WERI-Rb-1 (cell line): ENCODE data around the gene ARHGAP26.

ENCODE experiments used
- DNase-seq: peaks from one replicate; pipeline ENCODE4 v3.0.0-alpha.2; 2020
- H3K27ac ChIP-seq: fragments of 250-450 bp; sonication (Bioruptor Pico); 2 replicates; pipeline ENCODE4 v1.5.1; 2020; ENCODE audit warnings: mild to moderate bottlenecking, moderate library complexity
- H3K27me3 ChIP-seq: fragments of 250-450 bp; sonication (Bioruptor Pico); 2 replicates; pipeline ENCODE4 v1.5.1; 2021; ENCODE audit warnings: mild to moderate bottlenecking, low read depth, moderate library complexity; ENCODE audit not compliant: insufficient read depth, severe bottlenecking
- H3K36me3 ChIP-seq: fragments of 250-450 bp; sonication (Bioruptor Pico); 2 replicates; pipeline ENCODE4 v1.5.1; 2020; ENCODE audit warnings: mild to moderate bottlenecking, moderate library complexity
- H3K4me3 ChIP-seq: 2 replicates; pipeline ENCODE4 v1.5.1; 2011; ENCODE audit warnings: low read depth, mild to moderate bottlenecking, control low read depth, low read length
- H3K9me3 ChIP-seq: fragments of 250-450 bp; sonication (Bioruptor Pico); 2 replicates; pipeline ENCODE4 v1.5.1; 2021; ENCODE audit warnings: mild to moderate bottlenecking, moderate library complexity; ENCODE audit not compliant: severe bottlenecking
- TF ChIP-seq, protein P1 (sequence below): IDR thresholded peaks from 2 replicates; pipeline ENCODE4 v1.5.1; 2011; ENCODE audit warnings: low read depth, mild to moderate bottlenecking, control low read depth, inconsistent platforms, low read length

ARHGAP26 gene

DNA sequence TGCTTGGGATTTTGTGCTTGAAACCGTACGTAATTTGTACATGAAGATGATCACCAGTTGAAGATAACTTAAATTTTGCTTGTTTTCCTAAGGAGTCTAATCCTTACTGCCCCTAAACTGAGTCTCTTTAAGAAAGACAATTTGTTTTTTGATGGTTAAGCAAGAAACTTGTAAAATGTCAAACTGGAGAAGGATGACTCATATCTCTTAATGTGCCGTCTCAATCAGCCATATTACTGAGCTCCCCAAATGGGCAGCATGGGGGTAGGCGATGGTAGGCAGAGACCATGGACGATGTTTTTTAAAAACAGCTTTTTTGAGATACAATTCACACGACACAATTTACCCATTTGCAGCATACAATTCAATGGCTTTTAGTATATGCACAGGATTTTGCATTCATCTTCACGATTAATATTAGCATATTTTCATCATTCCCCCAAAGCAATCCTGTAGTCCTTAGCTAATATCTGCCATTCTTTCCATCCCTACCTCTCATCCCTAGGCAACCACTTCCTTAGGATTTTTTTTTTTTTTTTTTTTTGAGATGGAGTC lies 14.3 kb downstream of the ARHGAP26 start:
- H3K36me3 ChIP-seq, result no peaks in the 10 kb centered on the region
- no peak overlapping the region for H3K4me3 ChIP-seq
- no peaks in the 10 kb centered on the region for H3K27me3 ChIP-seq
- TF ChIP-seq, protein P1, sequence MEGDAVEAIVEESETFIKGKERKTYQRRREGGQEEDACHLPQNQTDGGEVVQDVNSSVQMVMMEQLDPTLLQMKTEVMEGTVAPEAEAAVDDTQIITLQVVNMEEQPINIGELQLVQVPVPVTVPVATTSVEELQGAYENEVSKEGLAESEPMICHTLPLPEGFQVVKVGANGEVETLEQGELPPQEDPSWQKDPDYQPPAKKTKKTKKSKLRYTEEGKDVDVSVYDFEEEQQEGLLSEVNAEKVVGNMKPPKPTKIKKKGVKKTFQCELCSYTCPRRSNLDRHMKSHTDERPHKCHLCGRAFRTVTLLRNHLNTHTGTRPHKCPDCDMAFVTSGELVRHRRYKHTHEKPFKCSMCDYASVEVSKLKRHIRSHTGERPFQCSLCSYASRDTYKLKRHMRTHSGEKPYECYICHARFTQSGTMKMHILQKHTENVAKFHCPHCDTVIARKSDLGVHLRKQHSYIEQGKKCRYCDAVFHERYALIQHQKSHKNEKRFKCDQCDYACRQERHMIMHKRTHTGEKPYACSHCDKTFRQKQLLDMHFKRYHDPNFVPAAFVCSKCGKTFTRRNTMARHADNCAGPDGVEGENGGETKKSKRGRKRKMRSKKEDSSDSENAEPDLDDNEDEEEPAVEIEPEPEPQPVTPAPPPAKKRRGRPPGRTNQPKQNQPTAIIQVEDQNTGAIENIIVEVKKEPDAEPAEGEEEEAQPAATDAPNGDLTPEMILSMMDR, result no peak
- H3K27ac ChIP-seq, result no peak overlapping the region
- DNase-seq, result no peak
- H3K9me3 ChIP-seq, result no peaks in the 10 kb centered on the region

DNA sequence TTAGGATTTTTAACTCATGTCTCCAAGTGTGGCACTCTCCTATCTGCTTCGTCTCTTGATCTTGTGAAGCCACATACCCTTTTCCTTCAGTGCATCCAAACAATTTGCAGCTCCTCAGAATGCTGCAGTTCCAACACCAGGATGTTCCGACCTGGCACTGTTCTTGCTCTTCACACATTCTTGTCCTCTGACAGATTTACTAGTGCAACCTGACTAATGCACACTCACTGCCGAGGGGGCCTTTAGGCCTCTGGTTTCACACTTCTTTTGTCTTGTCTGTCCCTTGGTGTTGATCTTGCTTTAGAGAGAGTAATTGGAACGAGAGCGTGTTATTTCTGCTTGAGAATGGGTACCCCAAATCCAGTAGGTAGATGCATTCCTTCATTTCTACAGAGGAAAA lies 15.0 kb downstream of the ARHGAP26 start:
- TF ChIP-seq, protein P1, result no peak
- Histone ChIP-seq H3K27me3 (no peaks in the 10 kb centered on the region), H3K9me3 (no peaks in the 10 kb centered on the region), H3K36me3 (no peaks in the 10 kb centered on the region), H3K27ac (no peak overlapping the region), H3K4me3 (no peak overlapping the region)
- no peak for DNase-seq

DNA sequence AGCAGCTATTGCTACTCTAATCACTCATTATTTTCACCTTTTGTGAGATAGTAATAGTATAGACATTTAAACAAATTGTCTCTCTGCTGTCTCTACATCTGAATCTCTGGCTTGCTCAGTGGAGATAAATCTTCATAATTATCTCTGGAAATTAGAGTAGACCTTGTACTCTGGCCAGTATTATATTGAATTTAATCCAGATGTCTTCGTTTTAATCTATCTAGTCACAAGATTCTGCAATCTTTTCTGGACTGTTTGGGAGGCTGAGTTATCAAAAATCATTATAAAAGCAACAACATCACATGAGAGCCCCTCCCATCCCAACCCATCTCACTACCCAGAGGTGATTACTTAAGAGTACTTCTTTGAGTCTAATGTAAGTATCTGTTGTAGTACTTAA lies 19.0 kb downstream of the ARHGAP26 start:
- Histone ChIP-seq H3K27ac (no peak overlapping the region), H3K4me3 (no peak overlapping the region), H3K9me3 (no peaks in the 10 kb centered on the region), H3K27me3 (no peaks in the 10 kb centered on the region), H3K36me3 (no peaks in the 10 kb centered on the region)
- no peak for DNase-seq
- TF ChIP-seq, protein P1, result no peak

DNA sequence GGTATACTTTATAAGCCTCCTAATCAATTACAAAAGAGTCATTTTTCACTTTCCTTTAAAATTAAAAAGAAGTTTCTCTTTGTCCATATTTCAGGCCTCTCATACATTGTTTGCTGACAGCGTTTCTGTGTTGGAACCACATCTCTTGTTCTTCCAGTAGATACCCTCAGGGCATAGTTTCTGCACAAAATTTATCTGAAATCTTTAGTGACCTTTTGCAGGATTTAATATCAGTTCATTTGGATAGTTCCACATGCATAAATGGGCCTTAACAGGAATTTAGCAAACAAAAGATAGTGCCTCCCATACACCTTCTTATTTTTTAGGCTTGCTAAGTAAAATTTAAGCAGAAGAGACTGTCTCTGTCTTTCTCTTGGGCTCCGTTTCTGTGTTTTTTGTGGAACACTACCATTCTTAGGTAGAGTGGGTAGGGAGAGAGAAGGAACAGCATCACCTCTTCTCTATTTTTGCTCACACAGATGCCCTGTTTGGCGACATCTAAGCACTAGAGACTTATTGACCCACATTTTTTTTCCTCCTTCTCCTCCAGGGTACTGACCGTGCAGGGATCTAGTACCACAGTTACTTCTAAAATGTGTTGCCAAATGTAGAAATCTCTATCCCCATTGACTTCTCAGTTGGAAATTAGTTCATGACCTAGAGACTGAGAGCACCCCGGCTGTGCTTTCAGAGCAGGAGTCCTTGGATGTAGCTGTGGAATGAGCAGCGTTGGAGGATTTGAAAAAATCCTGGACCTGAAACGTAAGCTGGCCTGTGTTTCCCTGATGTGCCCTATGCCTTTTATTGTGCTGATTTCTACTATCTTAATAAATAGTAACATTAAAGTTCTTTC lies 22.1 kb downstream of the ARHGAP26 start:
- Histone ChIP-seq H3K27me3 (no peaks in the 10 kb centered on the region), H3K4me3 (no peak overlapping the region), H3K36me3 (no peaks in the 10 kb centered on the region), H3K9me3 (no peaks in the 10 kb centered on the region), H3K27ac (no peak overlapping the region)
- DNase-seq, result no peak
- TF ChIP-seq, protein P1, result no peak

DNA sequence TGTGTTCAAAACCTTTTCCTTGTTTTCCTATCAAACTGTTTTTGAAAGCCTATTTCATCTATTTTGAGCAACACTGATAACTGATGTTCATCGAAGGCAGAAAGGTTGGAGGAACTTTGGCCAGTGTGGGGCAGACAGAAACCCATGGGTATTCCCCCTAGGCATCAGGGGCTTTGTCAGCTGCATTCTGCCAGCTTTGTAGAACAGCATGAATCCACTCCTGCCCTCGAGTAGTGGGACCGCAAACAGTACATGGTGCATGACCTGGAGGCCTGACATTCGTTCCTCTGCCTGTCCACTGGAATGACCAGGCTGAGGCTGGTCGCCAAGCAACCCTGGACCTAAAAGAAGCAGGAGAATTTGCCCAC lies 22.7 kb downstream of the ARHGAP26 start:
- Histone ChIP-seq H3K27ac (no peak overlapping the region), H3K36me3 (no peaks in the 10 kb centered on the region), H3K9me3 (no peaks in the 10 kb centered on the region), H3K27me3 (no peaks in the 10 kb centered on the region), H3K4me3 (no peak overlapping the region)
- TF ChIP-seq, protein P1, result no peak
- no peak for DNase-seq
